B cell (primary cell): ENCODE data around the gene ZNF407. TPM values are rescaled to one million over a fixed set of nuclear protein-coding genes. Genes with fewer than 3 reads are reported as not detected.

ENCODE experiments used
- ATAC-seq: fragments of 200-7000 bp; cut with Tn5 transposase; one replicate; pipeline ENCODE4 v1.10.0; 2021; ENCODE audit warnings: low read depth, mild to moderate bottlenecking, moderate number of reproducible peaks, moderate library complexity
- CTCF ChIA-PET: fragments of 350-600 bp; sonication (Branson Sonifier 250); formaldehyde crosslinking; loops from one replicate; lab custom pipeline; 2021; ENCODE audit warnings: antibody characterized with exemption, inconsistent platforms; lab: Charles Lee
- POLR2A ChIA-PET: fragments of 350-600 bp; sonication (Branson Sonifier 250); formaldehyde crosslinking; loops from one replicate; lab custom pipeline; 2021; ENCODE audit warnings: antibody characterized with exemption; lab: Charles Lee
- DNase-seq: peaks from one replicate; pipeline ENCODE4 v3.0.0; 2013
- H2AFZ ChIP-seq: 2 replicates; pipeline ENCODE4 v1.6.1; 2012; ENCODE audit warnings: mild to moderate bottlenecking, low read depth, low read length; ENCODE audit not compliant: insufficient read depth, poor library complexity, severe bottlenecking
- H3K27ac ChIP-seq, 2 donors: 1 replicate in 1 of 2; 2 replicates in 1 of 2; pipeline ENCODE4 v1.5.1; 2012 to 2013; ENCODE audit warnings: low read length in 2 of 2, mild to moderate bottlenecking in 2 of 2, moderate library complexity in 1 of 2
- H3K27me3 ChIP-seq, 4 experiments: fragments of 200-600 bp in 1 of 4; sonication (generic) in 1 of 4; replicated peaks in 1 of 4; 1 replicate in 2 of 4; 2 replicates in 2 of 4; pipeline versions ENCODE4 v1.6.1 to v1.7.0; 2013 to 2016; ENCODE audit warnings: low read length in 3 of 4, mild to moderate bottlenecking in 2 of 4, mixed read lengths in 1 of 4, moderate library complexity in 1 of 4; ENCODE audit not compliant: insufficient read depth in 4 of 4, control insufficient read depth in 3 of 4; ENCODE audit errors: control extremely low read depth in 1 of 4
- H3K36me3 ChIP-seq, 2 experiments: replicated peaks in 1 of 2; 1 replicate in 1 of 2; 2 replicates in 1 of 2; pipeline versions ENCODE4 v1.6.1 to v1.7.1; 2013; ENCODE audit warnings: low read length in 1 of 2; ENCODE audit not compliant: insufficient read depth in 2 of 2, control insufficient read depth in 1 of 2; ENCODE audit errors: control extremely low read depth in 1 of 2, extremely low read depth in 1 of 2
- H3K4me1 ChIP-seq, 2 donors: fragments of 200-600 bp in 1 of 2; sonication (generic) in 1 of 2; 1 replicate in 1 of 2; 2 replicates in 1 of 2; pipeline versions ENCODE4 v1.5.1 to v1.6.1; 2013 to 2017; ENCODE audit warnings: low read length in 2 of 2; ENCODE audit not compliant: control insufficient read depth in 2 of 2, insufficient read depth in 2 of 2
- H3K4me2 ChIP-seq: replicated peaks from 2 replicates; pipeline ENCODE3; 2012; ENCODE audit warnings: mild to moderate bottlenecking, low read depth, low read length; ENCODE audit not compliant: poor library complexity, severe bottlenecking
- H3K4me3 ChIP-seq, 5 experiments: fragments of 200-600 bp in 1 of 5; sonication (generic) in 1 of 5; 1 replicate in 3 of 5; 2 replicates in 2 of 5; pipeline versions ENCODE4 v1.5.1 to v1.7.0; 2011 to 2016; ENCODE audit warnings: low read length in 4 of 5, mild to moderate bottlenecking in 4 of 5, low read depth in 2 of 5, control low read depth in 1 of 5, moderate library complexity in 1 of 5; ENCODE audit not compliant: insufficient read depth in 1 of 5; ENCODE audit errors: control extremely low read depth in 1 of 5, extremely low read depth in 1 of 5
- H3K79me2 ChIP-seq: fragments of 200-600 bp; sonication (generic); one replicate; pipeline ENCODE4 v1.6.0; 2016; ENCODE audit warnings: low read length; ENCODE audit not compliant: control insufficient read depth, insufficient read depth
- H3K9ac ChIP-seq: fragments of 200-600 bp; sonication (generic); 2 replicates; pipeline ENCODE4 v1.6.1; 2017; ENCODE audit warnings: mild to moderate bottlenecking, low read length, moderate library complexity
- H3K9me3 ChIP-seq, 3 donors: one replicate each; pipeline versions ENCODE4 v1.6.1 to v1.7.1; 2013; ENCODE audit warnings: low read length in 2 of 3; ENCODE audit not compliant: control insufficient read depth in 2 of 3, insufficient read depth in 1 of 3; ENCODE audit errors: control extremely low read depth in 1 of 3
- H4K20me1 ChIP-seq: 2 replicates; pipeline ENCODE4 v1.6.0; 2012; ENCODE audit warnings: mild to moderate bottlenecking, low read length; ENCODE audit not compliant: insufficient read depth, control insufficient read depth, poor library complexity, severe bottlenecking
- H3K27ac Mint-ChIP-seq: one replicate; pipeline ENCODE4 v1.8.0; 2021; ENCODE audit warnings: mixed read lengths
- H3K27me3 Mint-ChIP-seq: one replicate; pipeline ENCODE4 v1.8.0; 2021; ENCODE audit warnings: mixed read lengths
- H3K4me1 Mint-ChIP-seq: one replicate; pipeline ENCODE4 v1.8.0; 2021; ENCODE audit warnings: mixed read lengths
- H3K4me3 Mint-ChIP-seq: one replicate; pipeline ENCODE4 v1.8.0; 2021; ENCODE audit warnings: mixed read lengths
- H3K9me3 Mint-ChIP-seq: one replicate; pipeline ENCODE4 v1.8.0; 2022; ENCODE audit warnings: mixed read lengths; ENCODE audit not compliant: insufficient read depth
- CTCF ChIP-seq: fragments of 200-600 bp; IDR thresholded peaks from one replicate; pipeline ENCODE4 v1.8.0; 2022; ENCODE audit warnings: antibody characterized with exemption, mild to moderate bottlenecking
- EZH2 ChIP-seq: IDR thresholded peaks from 2 replicates; pipeline ENCODE4 v1.6.1; 2012; ENCODE audit warnings: borderline replicate concordance, low read depth, mild to moderate bottlenecking, moderate library complexity, low read length; ENCODE audit not compliant: insufficient read depth, poor library complexity, severe bottlenecking
- WGBS: methylation state at CpG from one replicate; pipeline ENCODE4 v1.1.5; 2013; ENCODE audit warnings: missing lambda C conversion rate; ENCODE audit not compliant: insufficient coverage; 5-methylcytosine and 5-hydroxymethylcytosine counted together
- intact Hi-C: fragments of 100-400 bp; cut with micrococcal nuclease; formaldehyde crosslinking; loops from one replicate; pipeline ENCODE4 v1.10.0; 2022
- polyA plus RNA-seq: library from polyadenylated mRNA; depleted of rRNA; stranded (reverse); fragments of >200 nt; gene quantifications from 2 replicates; pipeline ENCODE4 v1.2.3, GENCODE V29; 2012
- total RNA-seq, 2 donors: library from RNA; stranded (reverse); fragments of 120-200 nt in 1 of 2; gene quantifications; 1 replicate in 1 of 2; 2 replicates in 1 of 2; pipeline versions ENCODE4 v1.2.3 to v1.2.4, GENCODE V29; 2013 to 2022

Gene ZNF407
- total and polyA plus RNA-seq, 2 donors (not counting 1 experiment from before 2014, with no cell fraction given) = 4.5 to 37.1 TPM

- DNase-seq = no peak
- H3K36me3 ChIP-seq = no peaks in the 10 kb centered on the region
- H3K9me3 Mint-ChIP-seq = no peaks in the 10 kb centered on the region
- ATAC-seq = no peak
- no peak for TF ChIP-seq CTCF
- no peak for TF ChIP-seq EZH2
- intact Hi-C loops = no loop called here
- CTCF ChIA-PET = interaction anchor here (1.1 kb wide), 1 partner anchor 17 kb away, joined by 4 read pairs; no protein-coding TSS in a partner anchor
- H3K27me3 Mint-ChIP-seq = no peaks in the 10 kb centered on the region
- no peaks in the 10 kb centered on the region for H4K20me1 ChIP-seq
- no peak overlapping the region for H2AFZ ChIP-seq
- no peaks in the 10 kb centered on the region for H3K4me1 ChIP-seq
- no peak overlapping the region for H3K27ac Mint-ChIP-seq
- no peak overlapping the region for H3K4me3 ChIP-seq
- no peaks in the 10 kb centered on the region for H3K4me1 Mint-ChIP-seq
- H3K4me3 Mint-ChIP-seq = no peak overlapping the region
- no peaks in the 10 kb centered on the region for H3K27me3 ChIP-seq
- 94% methylated on average over 16 of the region's 17 CpGs for WGBS
- H3K9me3 ChIP-seq = no peaks in the 10 kb centered on the region
- POLR2A ChIA-PET = no interaction called here
- no peaks in the 10 kb centered on the region for H3K79me2 ChIP-seq
- H3K4me2 ChIP-seq = no peak overlapping the region
- H3K27ac ChIP-seq = no peak overlapping the region
- no peak overlapping the region for H3K9ac ChIP-seq
Observed at GRCh38 chr18:74914052-74914591, 316.5 kb downstream of the ZNF407 start.

- no peaks in the 10 kb centered on the region for H4K20me1 ChIP-seq
- intact Hi-C loops = no loop called here
- no peak overlapping the region for H2AFZ ChIP-seq
- H3K4me3 Mint-ChIP-seq = no peak overlapping the region
- no peaks in the 10 kb centered on the region for H3K36me3 ChIP-seq
- no peaks in the 10 kb centered on the region for H3K79me2 ChIP-seq
- H3K27me3 Mint-ChIP-seq = no peaks in the 10 kb centered on the region
- H3K9me3 ChIP-seq = no peaks in the 10 kb centered on the region
- H3K4me1 Mint-ChIP-seq = no peaks in the 10 kb centered on the region
- 27% methylated on average over 1 of the region's 2 CpGs for WGBS
- no peaks in the 10 kb centered on the region for H3K27me3 ChIP-seq
- DNase-seq (no peak), ATAC-seq (no peak)
- H3K4me3 ChIP-seq = no peak overlapping the region
- ChIA-PET CTCF (interaction anchor here (1.1 kb wide), 1 partner anchor 17 kb away, joined by 4 read pairs; no protein-coding TSS in a partner anchor), POLR2A (no interaction called here)
- TF ChIP-seq EZH2 (no peak), CTCF (no peak)
- H3K4me2 ChIP-seq = no peak overlapping the region
- H3K9me3 Mint-ChIP-seq = no peaks in the 10 kb centered on the region
- no peak overlapping the region for H3K27ac ChIP-seq
- H3K27ac Mint-ChIP-seq = no peak overlapping the region
- no peaks in the 10 kb centered on the region for H3K4me1 ChIP-seq
- no peak overlapping the region for H3K9ac ChIP-seq
Observed at GRCh38 chr18:74914648-74915047, 317.0 kb downstream of the ZNF407 start.
